ENCODE measurements around the gene CELF1. TPM values are rescaled to one million over a fixed set of nuclear protein-coding genes. Genes with fewer than 3 reads are reported as not detected.

The CELF1 gene
- total and polyA plus RNA-seq, 2 of the 4 experiments (the other 2 are of a cell fraction) = 63.3 to 135 TPM

GRCh38 chr11:47569646-47570045, 16.7 kb upstream of the CELF1 start:
- H3K9ac ChIP-seq (ENCODE audit: low read depth, low read length) = no peak overlapping the region
- intact Hi-C loops (cut with micrococcal nuclease) = no loop called here
- dilution Hi-C loops (cut with HindIII; ENCODE audit: low sequenced_read_pairs, unreplicated experiment) = no loop called here
- in situ Hi-C loops (cut with MboI; ENCODE audit: low sequenced_read_pairs) = no loop called here
- H3K79me1 ChIP-seq (ENCODE audit: low read depth in 1 of 2, low read length in 2 of 2) = peaks cover 36 to 71% of the 10 kb centered on the region in 2 experiments
- H3K4me1 ChIP-seq (ENCODE audit: control insufficient read depth, insufficient read depth, low read length) = peaks cover 10% of the 10 kb centered on the region
- no peak overlapping the region for H3K14ac ChIP-seq (replicated peaks; ENCODE audit: low read depth, low read length)
- WGBS, 2 experiments (ENCODE audit: extremely low coverage in 2 of 2, insufficient read length in 1 of 2) = 91% methylated on average over 6 of the region's 7 CpGs; no CpG with 5 or more reads in 1 of the 2 experiments
- H2BK20ac ChIP-seq (ENCODE audit: low read depth, low read length) = no peak overlapping the region
- POLR2A ChIA-PET (ENCODE audit: unreplicated experiment) = no interaction called here
- no peak overlapping the region for H2BK120ac ChIP-seq (ENCODE audit: low read depth, low read length)
- TF ChIP-seq CEBPB (IDR thresholded peaks at IDR 0.05; ENCODE audit: low read depth, low read length) (no peak), RAD21 (IDR thresholded peaks at IDR 0.05; ENCODE audit: low read length) (no peak), BHLHE40 (IDR thresholded peaks at IDR 0.05; ENCODE audit: low read depth, low read length) (no peak), MAZ (IDR thresholded peaks at IDR 0.05; ENCODE audit: borderline replicate concordance, low read depth, low read length) (no peak), MXI1 (IDR thresholded peaks at IDR 0.05; ENCODE audit: borderline replicate concordance, low read depth, low read length) (no peak), FOS (IDR thresholded peaks at IDR 0.05; ENCODE audit: low read depth, low read length) (no peak), CHD1 (IDR thresholded peaks at IDR 0.05; ENCODE audit: low read depth, low read length) (no peak), RFX5 (IDR thresholded peaks at IDR 0.05; ENCODE audit: low read depth, low read length) (no peak), RCOR1 (IDR thresholded peaks at IDR 0.05; ENCODE audit: insufficient replicate concordance, low read length) (no peak), SMC3 (IDR thresholded peaks at IDR 0.05; ENCODE audit: low read depth, low read length) (no peak), ELK1 (IDR thresholded peaks at IDR 0.05; ENCODE audit: borderline replicate concordance, low read depth, low read length) (no peak)
- TF ChIP-seq, protein P1, sequence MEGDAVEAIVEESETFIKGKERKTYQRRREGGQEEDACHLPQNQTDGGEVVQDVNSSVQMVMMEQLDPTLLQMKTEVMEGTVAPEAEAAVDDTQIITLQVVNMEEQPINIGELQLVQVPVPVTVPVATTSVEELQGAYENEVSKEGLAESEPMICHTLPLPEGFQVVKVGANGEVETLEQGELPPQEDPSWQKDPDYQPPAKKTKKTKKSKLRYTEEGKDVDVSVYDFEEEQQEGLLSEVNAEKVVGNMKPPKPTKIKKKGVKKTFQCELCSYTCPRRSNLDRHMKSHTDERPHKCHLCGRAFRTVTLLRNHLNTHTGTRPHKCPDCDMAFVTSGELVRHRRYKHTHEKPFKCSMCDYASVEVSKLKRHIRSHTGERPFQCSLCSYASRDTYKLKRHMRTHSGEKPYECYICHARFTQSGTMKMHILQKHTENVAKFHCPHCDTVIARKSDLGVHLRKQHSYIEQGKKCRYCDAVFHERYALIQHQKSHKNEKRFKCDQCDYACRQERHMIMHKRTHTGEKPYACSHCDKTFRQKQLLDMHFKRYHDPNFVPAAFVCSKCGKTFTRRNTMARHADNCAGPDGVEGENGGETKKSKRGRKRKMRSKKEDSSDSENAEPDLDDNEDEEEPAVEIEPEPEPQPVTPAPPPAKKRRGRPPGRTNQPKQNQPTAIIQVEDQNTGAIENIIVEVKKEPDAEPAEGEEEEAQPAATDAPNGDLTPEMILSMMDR (conservative IDR thresholded peaks at IDR 0.05; ENCODE audit: low read depth, low read length) = no peak
- DNase-seq (no peak), ATAC-seq (ENCODE audit: low read depth) (no peak)
- H2AFZ ChIP-seq (replicated peaks; ENCODE audit: low read length, poor library complexity) = no peak overlapping the region
- no peaks in the 10 kb centered on the region for H3K9me3 ChIP-seq (ENCODE audit: control insufficient read depth, insufficient read depth, low read length)
- H3K36me3 ChIP-seq (ENCODE audit: control insufficient read depth, insufficient read depth, low read length) = peaks cover 25% of the 10 kb centered on the region
- H2AK9ac ChIP-seq (replicated peaks; ENCODE audit: low read depth, low read length, poor library complexity) = no peak overlapping the region
- no peak overlapping the region for H3K27ac ChIP-seq (ENCODE audit: insufficient read depth, low read length)
- CTCF ChIA-PET = no interaction called here
- BruUV-seq (replicated peaks) = no TSS peak
- no peaks in the 10 kb centered on the region for H3K27me3 ChIP-seq (ENCODE audit: control insufficient read depth, insufficient read depth, low read length)
- peaks cover 13% of the 10 kb centered on the region; the same call in 1 of the 2 replicates for H4K20me1 ChIP-seq (ENCODE audit: insufficient read depth, low read length)
- no peak overlapping the region for H4K8ac ChIP-seq (ENCODE audit: low read depth in 2 of 2, low read length in 2 of 2)
- no peak overlapping the region for H2BK5ac ChIP-seq (ENCODE audit: low read depth, low read length, poor library complexity, severe bottlenecking)
- no peak overlapping the region for H3K56ac ChIP-seq (ENCODE audit: extremely low read depth, insufficient read depth, low read length)
- no peak overlapping the region for H2BK15ac ChIP-seq (ENCODE audit: low read depth, low read length)
- no peak overlapping the region for H3K23ac ChIP-seq (ENCODE audit: low read depth, low read length)
- H3K4ac ChIP-seq (ENCODE audit: low read depth, low read length) = no peak overlapping the region
- no peak overlapping the region for H3K4me3 ChIP-seq (ENCODE audit: insufficient read depth, low read depth, low read length)
- H3K4me2 ChIP-seq (ENCODE audit: low read depth, low read length) = no peak overlapping the region
- H2AK5ac ChIP-seq (ENCODE audit: low read depth, low read length) = no peak overlapping the region
- no peak overlapping the region for H3K18ac ChIP-seq (ENCODE audit: low read depth, low read length)
- H4K5ac ChIP-seq (ENCODE audit: low read depth, low read length) = no peak overlapping the region
- peaks cover 12% of the 10 kb centered on the region for H3K9me1 ChIP-seq (ENCODE audit: insufficient read depth, low read length)
- H4K91ac ChIP-seq (ENCODE audit: insufficient read depth, low read depth, low read length) = no peak overlapping the region

Measured in IMR-90 (cell line).